Caco-2 (cell line): ENCODE measurements around the gene AKAP6. TPM values are rescaled to one million over a fixed set of nuclear protein-coding genes. Genes with fewer than 3 reads are reported as not detected.

Experiments used
- BruUV-seq: library from RNA; stranded (reverse); fragments of 400-500 nt; replicated peaks from 2 replicates; lab custom pipeline; 2021; lab: Mats Ljungman, UMichigan
- CTCF ChIA-PET: fragments of 300-600 bp; sonication (Branson Sonifier 250); formaldehyde crosslinking; loops from one replicate; lab custom pipeline; 2022; ENCODE audit warnings: antibody characterized with exemption; lab: Charles Lee
- POLR2A ChIA-PET: fragments of 300-600 bp; sonication (Branson Sonifier 250); formaldehyde crosslinking; loops from one replicate; lab custom pipeline; 2022; ENCODE audit warnings: antibody characterized with exemption; lab: Charles Lee
- DNase-seq, 2 experiments: peaks; one replicate each; pipeline versions ENCODE4 v3.0.0 to v3.0.0-alpha.2; 2020 to 2022
- H3K27me3 ChIP-seq: replicated peaks from 2 replicates; pipeline ENCODE4 v1.6.0; 2011; ENCODE audit warnings: low read length; ENCODE audit not compliant: control insufficient read depth, insufficient read depth
- H3K36me3 ChIP-seq: 2 replicates; pipeline ENCODE4 v1.5.1; 2011; ENCODE audit warnings: low read length; ENCODE audit not compliant: control insufficient read depth, insufficient read depth
- H3K4me1 ChIP-seq: fragments of 250-450 bp; sonication (Bioruptor Pico); 2 replicates; pipeline ENCODE4 v1.5.1; 2020; ENCODE audit warnings: mild to moderate bottlenecking
- H3K4me3 ChIP-seq: 2 replicates; pipeline ENCODE4 v1.5.1; 2011; ENCODE audit warnings: low read depth, mild to moderate bottlenecking, control low read depth, low read length
- H3K9me3 ChIP-seq: fragments of 250-450 bp; sonication (Bioruptor Pico); 2 replicates; pipeline ENCODE4 v1.5.1; 2020; ENCODE audit warnings: mild to moderate bottlenecking, moderate library complexity
- H3K27ac Mint-ChIP-seq: one replicate; pipeline ENCODE4 v1.8.0; 2022; ENCODE audit warnings: mixed read lengths; ENCODE audit not compliant: unreplicated experiment
- H3K27me3 Mint-ChIP-seq: one replicate; pipeline ENCODE4 v1.8.0; 2022; ENCODE audit warnings: mixed read lengths; ENCODE audit not compliant: insufficient read depth, unreplicated experiment
- H3K36me3 Mint-ChIP-seq: one replicate; pipeline ENCODE4 v1.8.0; 2022; ENCODE audit warnings: mild to moderate bottlenecking, mixed read lengths; ENCODE audit not compliant: insufficient read depth, unreplicated experiment
- H3K4me1 Mint-ChIP-seq: one replicate; pipeline ENCODE4 v1.8.0; 2022; ENCODE audit warnings: low read depth, mixed read lengths; ENCODE audit not compliant: unreplicated experiment
- H3K4me3 Mint-ChIP-seq: one replicate; pipeline ENCODE4 v1.8.0; 2022; ENCODE audit warnings: mild to moderate bottlenecking, moderate library complexity, mixed read lengths; ENCODE audit not compliant: unreplicated experiment
- H3K9me3 Mint-ChIP-seq: one replicate; pipeline ENCODE4 v1.8.0; 2022; ENCODE audit warnings: mixed read lengths; ENCODE audit not compliant: unreplicated experiment
- intact Hi-C: fragments of 100-400 bp; cut with micrococcal nuclease; formaldehyde crosslinking; loops from one replicate; pipeline ENCODE4 v1.10.0; 2022; ENCODE audit not compliant: unreplicated experiment
- total RNA-seq: library from RNA; stranded (reverse); gene quantifications from 2 replicates; pipeline ENCODE4 v1.2.3, GENCODE V29; 2022
- TF ChIP-seq, protein P1 (sequence below), 2 experiments: fragments of 200-600 bp in 1 of 2; IDR thresholded peaks; 1 replicate in 1 of 2; 2 replicates in 1 of 2; pipeline versions ENCODE4 v1.5.1 to v1.8.0; 2011 to 2022; ENCODE audit warnings: antibody characterized with exemption in 1 of 2, control low read depth in 1 of 2, inconsistent platforms in 1 of 2, low read depth in 1 of 2, low read length in 1 of 2, mild to moderate bottlenecking in 1 of 2, moderate library complexity in 1 of 2; ENCODE audit not compliant: insufficient read depth in 1 of 2, severe bottlenecking in 1 of 2, unreplicated experiment in 1 of 2

AKAP6 gene
- total RNA-seq, 1 experiment from 2014 or later: 3.0 TPM

DNA sequence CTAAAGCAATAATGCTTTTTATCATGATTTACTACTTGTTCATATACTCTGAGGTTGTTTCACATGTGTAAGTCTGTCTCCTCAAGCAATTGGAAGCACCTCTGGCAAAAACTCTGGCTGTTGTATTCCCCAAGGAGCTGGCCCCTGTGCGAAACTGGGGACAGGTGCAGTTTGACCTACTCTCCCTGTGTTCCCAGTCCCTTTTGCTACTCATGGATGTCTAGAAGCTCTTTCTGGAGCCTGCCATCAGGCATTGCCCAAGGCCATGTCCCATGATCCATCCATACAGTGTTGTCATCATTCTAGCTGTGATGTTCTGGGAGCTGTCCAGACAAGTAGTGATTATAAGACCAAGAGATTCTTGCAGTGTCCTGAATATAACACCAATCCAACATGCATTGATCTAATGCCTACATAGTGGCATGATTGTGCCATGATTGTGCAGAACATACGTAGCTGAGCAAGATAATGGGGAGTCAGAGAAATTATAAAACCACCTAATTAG is 14.9 kb downstream of the AKAP6 start:
- intact Hi-C loops: no loop called here
- H3K4me3 ChIP-seq: no peak overlapping the region
- Mint-ChIP-seq H3K27me3 (no peaks in the 10 kb centered on the region), H3K9me3 (no peaks in the 10 kb centered on the region), H3K4me3 (no peak overlapping the region), H3K4me1 (peaks cover 7% of the 10 kb centered on the region), H3K36me3 (no peaks in the 10 kb centered on the region), H3K27ac (no peak overlapping the region)
- TF ChIP-seq, protein P1, sequence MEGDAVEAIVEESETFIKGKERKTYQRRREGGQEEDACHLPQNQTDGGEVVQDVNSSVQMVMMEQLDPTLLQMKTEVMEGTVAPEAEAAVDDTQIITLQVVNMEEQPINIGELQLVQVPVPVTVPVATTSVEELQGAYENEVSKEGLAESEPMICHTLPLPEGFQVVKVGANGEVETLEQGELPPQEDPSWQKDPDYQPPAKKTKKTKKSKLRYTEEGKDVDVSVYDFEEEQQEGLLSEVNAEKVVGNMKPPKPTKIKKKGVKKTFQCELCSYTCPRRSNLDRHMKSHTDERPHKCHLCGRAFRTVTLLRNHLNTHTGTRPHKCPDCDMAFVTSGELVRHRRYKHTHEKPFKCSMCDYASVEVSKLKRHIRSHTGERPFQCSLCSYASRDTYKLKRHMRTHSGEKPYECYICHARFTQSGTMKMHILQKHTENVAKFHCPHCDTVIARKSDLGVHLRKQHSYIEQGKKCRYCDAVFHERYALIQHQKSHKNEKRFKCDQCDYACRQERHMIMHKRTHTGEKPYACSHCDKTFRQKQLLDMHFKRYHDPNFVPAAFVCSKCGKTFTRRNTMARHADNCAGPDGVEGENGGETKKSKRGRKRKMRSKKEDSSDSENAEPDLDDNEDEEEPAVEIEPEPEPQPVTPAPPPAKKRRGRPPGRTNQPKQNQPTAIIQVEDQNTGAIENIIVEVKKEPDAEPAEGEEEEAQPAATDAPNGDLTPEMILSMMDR (IDR thresholded peaks at IDR 0.05; ENCODE audit: insufficient read depth in 1 of 2, low read depth in 1 of 2, low read length in 1 of 2, severe bottlenecking in 1 of 2, unreplicated experiment in 1 of 2): no peak
- no peaks in the 10 kb centered on the region for H3K9me3 ChIP-seq
- POLR2A ChIA-PET: no interaction called here
- CTCF ChIA-PET: no interaction called here
- BruUV-seq: no TSS peak
- DNase-seq: no peak
- no peaks in the 10 kb centered on the region for H3K36me3 ChIP-seq
- no peaks in the 10 kb centered on the region for H3K27me3 ChIP-seq
- 0 out of 2 replicates have a peak, but pooled peaks cover 4% of the 10 kb centered on the region for H3K4me1 ChIP-seq

DNA sequence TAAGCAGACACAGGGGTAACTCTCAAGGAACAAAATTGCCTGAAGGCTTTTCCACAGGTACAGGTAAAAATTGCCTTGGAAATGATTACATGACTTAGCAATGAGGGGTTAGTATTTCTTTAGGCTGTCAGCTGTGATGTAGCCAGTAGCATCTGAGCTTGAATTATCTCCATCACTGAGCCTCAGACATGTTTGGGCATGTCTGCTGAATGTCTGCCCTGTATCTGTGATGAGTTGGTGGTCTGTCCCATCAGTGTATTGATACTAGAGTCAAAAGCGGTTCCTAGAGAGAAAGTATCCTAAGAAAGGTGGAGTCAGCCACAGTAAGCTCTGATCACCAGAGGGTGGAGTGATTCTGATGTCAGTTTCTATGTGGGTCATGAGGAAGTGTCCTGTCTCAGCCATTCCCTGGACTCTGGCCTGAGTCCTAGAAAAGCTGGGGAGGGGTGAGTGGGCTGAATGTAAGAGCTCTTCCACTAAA is 16.3 kb downstream of the AKAP6 start:
- POLR2A ChIA-PET: no interaction called here
- H3K4me1 Mint-ChIP-seq: peaks cover 7% of the 10 kb centered on the region
- Histone ChIP-seq H3K36me3 (no peaks in the 10 kb centered on the region), H3K27me3 (no peaks in the 10 kb centered on the region), H3K9me3 (no peaks in the 10 kb centered on the region), H3K4me1 (0 out of 2 replicates have a peak, but pooled peaks cover 4% of the 10 kb centered on the region), H3K4me3 (no peak overlapping the region)
- DNase-seq: no peak
- H3K27me3 Mint-ChIP-seq: no peaks in the 10 kb centered on the region
- H3K36me3 Mint-ChIP-seq: no peaks in the 10 kb centered on the region
- no TSS peak for BruUV-seq
- CTCF ChIA-PET: interaction anchor here (1.3 kb wide), 2 partner anchors 37 to 168 kb away, joined by 5 to 6 read pairs; no protein-coding TSS in a partner anchor
- no peaks in the 10 kb centered on the region for H3K9me3 Mint-ChIP-seq
- no peak overlapping the region for H3K4me3 Mint-ChIP-seq
- H3K27ac Mint-ChIP-seq: no peak overlapping the region
- intact Hi-C loops: no loop called here
- TF ChIP-seq, protein P1 (IDR thresholded peaks at IDR 0.05; ENCODE audit: insufficient read depth in 1 of 2, low read depth in 1 of 2, low read length in 1 of 2, severe bottlenecking in 1 of 2, unreplicated experiment in 1 of 2): no peak

DNA sequence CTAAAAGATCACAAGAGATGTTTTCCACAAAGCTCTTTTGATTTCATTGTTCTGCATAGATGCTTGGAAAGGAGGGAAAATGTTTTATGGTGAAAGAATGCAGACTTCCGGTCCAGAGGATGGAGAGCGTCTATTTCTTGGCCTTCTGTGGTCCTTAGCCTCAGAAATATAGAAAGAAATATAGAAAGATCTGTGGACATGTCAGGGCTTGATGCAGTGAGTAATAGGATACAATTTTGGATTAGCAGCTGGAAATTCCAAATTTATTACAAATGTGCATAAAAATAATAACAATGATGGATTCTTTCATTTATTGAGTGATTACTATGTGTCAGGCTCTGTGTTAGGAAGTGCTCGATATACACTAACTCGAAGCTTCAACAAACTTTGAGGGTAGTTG is 20.2 kb downstream of the AKAP6 start:
- no peak overlapping the region for H3K4me3 ChIP-seq
- intact Hi-C loops: no loop called here
- H3K4me1 Mint-ChIP-seq: peaks cover 2% of the 10 kb centered on the region
- peaks cover 4% of the 10 kb centered on the region; the same call in 1 of the 2 replicates for H3K4me1 ChIP-seq
- H3K4me3 Mint-ChIP-seq: no peak overlapping the region
- H3K27me3 Mint-ChIP-seq: no peaks in the 10 kb centered on the region
- ChIA-PET CTCF (interaction anchor here (0.7 kb wide), 1 partner anchor 9 kb away, joined by 3 read pairs; no protein-coding TSS in a partner anchor), POLR2A (no interaction called here)
- no peaks in the 10 kb centered on the region for H3K9me3 ChIP-seq
- no peaks in the 10 kb centered on the region for H3K27me3 ChIP-seq
- no peaks in the 10 kb centered on the region for H3K36me3 Mint-ChIP-seq
- no TSS peak for BruUV-seq
- no peak overlapping the region for H3K27ac Mint-ChIP-seq
- no peaks in the 10 kb centered on the region for H3K9me3 Mint-ChIP-seq
- TF ChIP-seq, protein P1 (IDR thresholded peaks at IDR 0.05; ENCODE audit: insufficient read depth in 1 of 2, low read depth in 1 of 2, low read length in 1 of 2, severe bottlenecking in 1 of 2, unreplicated experiment in 1 of 2): no peak
- H3K36me3 ChIP-seq: no peaks in the 10 kb centered on the region
- DNase-seq: no peak
